Medulla oblongata (tissue), 1 donor: ENCODE results near the gene EFHC1.

Source experiments
- DNase-seq: peaks from one replicate; pipeline ENCODE4 v3.0.0-alpha.2; 2015; ENCODE audit errors: extremely low spot score

Gene EFHC1

GRCh38 chr6:52539607-52540006 lies 119.5 kb downstream of the EFHC1 start:
- no peak for DNase-seq

GRCh38 chr6:52540286-52540902 lies 120.3 kb downstream of the EFHC1 start:
- DNase-seq = no peak

- DNase-seq = no peak
These were observed 121.0 kb downstream of the EFHC1 start for GRCh38 chr6:52541135-52541534.

GRCh38 chr6:52543262-52543661 lies 123.1 kb downstream of the EFHC1 start:
- DNase-seq = no peak

GRCh38 chr6:52543729-52544601 lies 123.8 kb downstream of the EFHC1 start:
- DNase-seq = no peak

GRCh38 chr6:52544602-52545405 lies 124.7 kb downstream of the EFHC1 start:
- no peak for DNase-seq

GRCh38 chr6:52545406-52546119 lies 125.4 kb downstream of the EFHC1 start:
- no peak for DNase-seq

- DNase-seq = no peak
These were observed 126.0 kb downstream of the EFHC1 start for GRCh38 chr6:52546192-52546591.

GRCh38 chr6:52546678-52547077 lies 126.5 kb downstream of the EFHC1 start:
- no peak for DNase-seq

GRCh38 chr6:52547647-52548352 lies 127.7 kb downstream of the EFHC1 start:
- DNase-seq = no peak

- no peak for DNase-seq
These were observed 128.2 kb downstream of the EFHC1 start for GRCh38 chr6:52548353-52548713.

GRCh38 chr6:52548999-52549398 lies 128.9 kb downstream of the EFHC1 start:
- DNase-seq = no peak

- DNase-seq = no peak
These were observed 129.3 kb downstream of the EFHC1 start for GRCh38 chr6:52549428-52549827.

GRCh38 chr6:52550014-52550575 lies 130.0 kb downstream of the EFHC1 start:
- DNase-seq = no peak

- no peak for DNase-seq
These were observed 130.7 kb downstream of the EFHC1 start for GRCh38 chr6:52550870-52551269.

GRCh38 chr6:52551483-52552277 lies 131.5 kb downstream of the EFHC1 start:
- peak; percentile 52 for DNase-seq

GRCh38 chr6:52552278-52552643 lies 132.1 kb downstream of the EFHC1 start:
- no peak for DNase-seq

GRCh38 chr6:52553158-52553557 lies 133.0 kb downstream of the EFHC1 start:
- no peak for DNase-seq

- no peak for DNase-seq
These were observed 133.6 kb downstream of the EFHC1 start for GRCh38 chr6:52553719-52554118.

- no peak for DNase-seq
These were observed 134.6 kb downstream of the EFHC1 start for GRCh38 chr6:52554684-52555280.
